ES-I3 (cell line): ENCODE data around the gene CACNG7.
"Not testable (repeated sequence)": the region's sequence is repeated elsewhere in the genome, so short reads cannot be mapped to it uniquely, and the experiment has no call there.

Experiments
- H3K36me3 ChIP-seq: 2 replicates; pipeline ENCODE4 v1.6.1; 2013; ENCODE audit warnings: mild to moderate bottlenecking, low read length, control low read depth, moderate library complexity; ENCODE audit not compliant: insufficient read depth
- H3K4me1 ChIP-seq: 2 replicates; pipeline ENCODE4 v1.6.1; 2013; ENCODE audit warnings: mild to moderate bottlenecking, control low read depth, low read length; ENCODE audit not compliant: insufficient read depth
- H3K9ac ChIP-seq: 2 replicates; pipeline ENCODE4 v1.6.1; 2013; ENCODE audit warnings: low read depth, mild to moderate bottlenecking, low read length, moderate library complexity
- H3K9me3 ChIP-seq: 2 replicates; pipeline ENCODE4 v1.6.1; 2013; ENCODE audit warnings: mild to moderate bottlenecking, low read length, moderate library complexity; ENCODE audit not compliant: control insufficient read depth, insufficient read depth

CACNG7 gene, protein sequence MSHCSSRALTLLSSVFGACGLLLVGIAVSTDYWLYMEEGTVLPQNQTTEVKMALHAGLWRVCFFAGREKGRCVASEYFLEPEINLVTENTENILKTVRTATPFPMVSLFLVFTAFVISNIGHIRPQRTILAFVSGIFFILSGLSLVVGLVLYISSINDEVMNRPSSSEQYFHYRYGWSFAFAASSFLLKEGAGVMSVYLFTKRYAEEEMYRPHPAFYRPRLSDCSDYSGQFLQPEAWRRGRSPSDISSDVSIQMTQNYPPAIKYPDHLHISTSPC

DNA sequence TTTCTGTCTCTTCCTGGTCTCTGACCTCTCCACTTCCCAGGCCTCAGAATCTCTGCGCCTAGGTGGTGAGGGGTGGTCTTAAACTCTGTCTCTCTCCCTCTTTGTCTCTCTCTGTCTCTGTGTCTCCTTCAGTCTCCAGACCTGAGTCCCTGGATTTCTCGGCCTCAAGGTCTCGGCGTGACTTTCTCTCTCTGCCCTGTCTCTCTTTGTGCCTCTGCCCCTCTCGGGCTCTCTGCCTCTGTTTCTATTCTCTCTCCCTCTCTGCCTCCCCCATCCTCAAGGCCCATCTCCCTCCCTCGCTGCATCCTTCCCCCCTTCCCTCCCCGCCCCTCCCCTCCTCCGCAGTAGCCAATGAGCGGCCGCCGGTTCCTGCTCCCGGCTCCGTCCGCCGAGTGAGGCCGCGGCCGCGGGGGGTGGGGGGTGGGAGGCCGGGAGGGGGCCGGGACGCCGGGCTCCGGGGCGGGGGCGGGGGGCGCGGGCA lies at the start of gene CACNG7:
CACNG7 (plus strand) TSS at position 344 of the 481 bp plus-strand sequence. CDS start 3,554 bp downstream, outside the sequence.
- Histone ChIP-seq H3K9me3 (no peaks in the 10 kb centered on the region), H3K4me1 (no peaks in the 10 kb centered on the region; the same call in none of the 2 replicates), H3K36me3 (no peaks in the 10 kb centered on the region), H3K9ac (peak within 1 kb of the TSS; percentile 79)

DNA sequence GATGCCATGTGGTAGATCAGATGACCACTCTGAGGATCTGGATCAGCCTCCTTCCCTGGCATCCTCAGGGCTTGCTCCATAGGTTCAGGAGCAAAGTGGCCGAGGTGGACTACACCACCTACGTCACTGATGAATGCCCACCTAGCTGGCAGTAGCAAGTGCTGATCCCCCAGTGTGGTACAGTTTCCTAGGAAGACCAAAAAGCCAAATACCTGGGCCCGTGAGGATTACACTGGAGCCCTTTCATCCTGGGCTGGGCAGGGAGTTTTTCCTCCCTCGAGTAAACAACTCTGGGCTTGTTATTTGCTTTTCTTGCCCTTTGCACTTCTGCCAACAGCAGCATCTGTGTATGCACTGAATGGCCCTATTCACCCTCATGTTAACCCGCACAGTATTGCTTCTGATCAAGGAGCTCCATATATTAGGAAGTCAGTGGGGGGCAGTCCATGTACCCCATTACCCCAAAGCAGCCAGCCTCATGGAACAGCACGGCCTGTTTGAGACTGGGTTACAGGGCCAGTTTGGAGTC lies 44.7 kb upstream of the CACNG7 start:
- Histone ChIP-seq H3K9ac (no peak overlapping the region), H3K36me3 (no peaks in the 10 kb centered on the region), H3K4me1 (peaks cover 17% of the 10 kb centered on the region), H3K9me3 (no peaks in the 10 kb centered on the region)

DNA sequence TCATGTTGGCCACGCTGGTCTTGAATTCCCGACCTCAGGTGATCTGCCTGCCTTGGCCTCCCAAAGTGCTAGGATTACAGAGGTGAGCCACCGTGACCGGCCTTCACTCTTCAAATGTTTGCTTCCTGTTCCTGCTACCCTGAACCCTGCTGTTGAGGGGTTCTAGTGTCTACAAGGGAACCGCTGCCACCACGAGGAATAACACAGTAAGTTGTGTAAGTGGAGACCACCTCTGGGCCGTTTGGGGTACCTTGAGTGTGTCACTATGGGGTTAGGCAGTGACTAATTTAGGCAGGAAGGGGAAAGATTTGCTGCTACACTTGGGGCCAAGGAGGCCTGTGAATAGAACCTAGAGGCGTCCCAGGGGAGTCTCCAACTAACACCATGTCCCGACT lies 43.6 kb upstream of the CACNG7 start:
- Histone ChIP-seq H3K36me3 (no peaks in the 10 kb centered on the region), H3K4me1 (peaks cover 17% of the 10 kb centered on the region), H3K9ac (peak overlapping the region; percentile 83), H3K9me3 (no peaks in the 10 kb centered on the region)

DNA sequence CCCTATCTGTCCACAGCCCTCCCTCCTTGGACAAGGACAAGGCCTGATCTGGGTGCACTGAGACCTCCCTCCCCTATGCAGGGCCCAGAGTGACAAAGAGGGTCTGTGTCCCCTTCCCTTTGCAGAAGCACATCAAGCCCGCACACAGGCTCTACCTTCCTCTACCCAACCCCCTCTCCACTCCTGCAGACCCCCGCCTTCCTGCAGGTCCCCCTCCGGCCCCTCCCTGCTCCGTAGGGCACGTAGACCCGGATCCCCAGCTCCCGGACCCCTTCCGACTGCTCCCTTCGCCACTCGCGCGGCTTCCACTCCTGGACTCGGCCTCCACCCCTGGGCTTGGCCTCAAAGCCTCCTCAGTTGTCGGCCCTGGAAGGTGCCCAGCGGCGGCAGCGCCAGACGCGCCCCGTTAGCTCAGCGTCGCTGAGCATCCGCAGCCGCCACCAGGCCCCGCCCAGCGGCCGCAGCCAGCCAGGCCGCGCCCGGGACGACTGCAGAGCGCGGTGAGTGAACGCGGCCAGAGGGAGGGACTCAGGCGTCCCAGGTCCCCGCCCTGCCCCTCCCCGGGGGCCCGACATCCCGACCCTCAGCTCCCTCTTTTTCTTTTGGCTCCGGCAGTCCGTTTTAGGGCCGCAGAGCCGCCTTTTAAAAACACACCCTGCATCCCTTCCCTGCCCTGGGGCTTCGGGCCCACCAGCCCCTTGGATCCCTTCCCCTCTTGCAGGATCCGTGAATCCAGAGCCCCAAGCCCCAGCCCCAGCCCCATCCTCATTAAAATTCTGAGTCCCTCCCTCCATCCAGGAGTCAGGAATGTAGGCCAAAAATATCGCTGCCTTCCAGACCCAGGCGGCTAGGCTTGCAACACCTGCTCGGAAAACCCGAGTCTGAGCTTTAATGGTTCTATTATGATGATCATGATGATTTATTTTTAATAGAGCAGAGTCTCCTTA lies 42.9 kb upstream of the CACNG7 start:
- Histone ChIP-seq H3K9me3 (no peaks in the 10 kb centered on the region), H3K9ac (peak overlapping the region; percentile 83), H3K36me3 (no peaks in the 10 kb centered on the region; the same call in none of the 2 replicates)

DNA sequence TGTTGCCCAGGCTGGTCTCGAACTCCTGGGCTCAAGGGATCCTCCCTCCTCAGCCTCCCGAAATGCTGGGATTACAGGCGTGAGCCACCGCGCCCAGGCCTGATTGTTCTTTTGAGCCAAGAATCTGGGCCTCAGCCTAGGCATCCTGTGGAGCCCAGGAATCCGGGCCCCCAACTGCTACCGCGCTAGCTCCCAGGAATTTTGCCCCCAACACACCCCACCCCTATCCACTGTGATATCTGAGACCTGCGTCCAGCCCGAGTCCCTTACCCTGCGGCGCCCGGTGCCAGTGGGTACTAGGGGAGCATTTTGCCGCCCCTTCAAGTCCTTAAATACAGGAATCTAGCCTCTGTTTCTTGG lies 42.2 kb upstream of the CACNG7 start:
- Histone ChIP-seq H3K36me3 (no peaks in the 10 kb centered on the region; the same call in none of the 2 replicates), H3K9ac (peak overlapping the region; percentile 83), H3K4me1 (peaks cover 17% of the 10 kb centered on the region), H3K9me3 (no peaks in the 10 kb centered on the region)

More for the DNA sequence above, 42.9 kb upstream of the CACNG7 start:
- peaks cover 17% of the 10 kb centered on the region for H3K4me1 ChIP-seq

DNA sequence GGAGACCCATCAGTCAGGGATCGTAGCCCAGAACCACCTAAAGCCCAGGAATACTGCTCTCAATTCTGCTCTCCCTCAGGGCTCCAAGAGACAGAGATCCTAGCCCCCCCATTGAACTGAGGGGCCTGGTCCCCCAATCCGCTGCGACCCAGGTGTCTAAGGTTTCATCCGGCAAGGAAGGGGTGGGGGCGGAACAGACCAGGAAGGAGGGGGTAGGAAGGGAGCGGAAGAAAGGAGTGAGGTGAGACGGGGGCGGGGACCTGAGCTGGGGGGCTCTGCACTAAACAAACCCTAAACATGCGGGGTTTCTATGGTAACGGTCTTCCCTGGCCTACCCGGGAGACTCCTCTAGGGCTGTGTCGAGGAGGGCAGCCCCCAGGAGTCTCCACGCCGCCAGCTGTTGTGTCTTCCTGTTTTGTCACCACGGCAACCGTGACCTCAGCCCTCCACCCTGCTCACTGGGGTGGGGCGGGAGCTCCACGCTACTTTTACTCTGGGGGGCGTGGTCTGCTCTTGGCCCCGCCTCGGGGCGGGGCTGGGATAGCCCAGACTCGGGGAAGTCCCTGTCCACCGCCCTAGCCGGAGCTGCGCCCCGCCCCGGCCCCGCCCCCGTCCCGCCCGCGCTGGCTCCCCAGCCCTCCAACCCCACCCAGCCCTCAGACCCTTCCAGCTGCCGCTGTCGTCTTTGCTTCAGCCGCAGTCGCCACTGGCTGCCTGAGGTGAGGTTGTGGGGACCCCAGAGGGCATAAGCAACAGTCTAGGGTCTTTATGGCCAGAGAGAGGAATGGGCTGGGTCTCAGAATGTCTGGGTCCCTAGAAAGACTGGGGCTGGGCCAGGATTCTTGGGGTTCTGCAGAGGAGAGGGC lies 41.6 kb upstream of the CACNG7 start, which contains the start of gene MYADM:
MYADM (plus strand) TSS at position 659 of the 866 bp plus-strand sequence. CDS start 5,647 bp downstream, outside the sequence.
- Histone ChIP-seq H3K4me1 (peaks cover 17% of the 10 kb centered on the region), H3K9me3 (no peaks in the 10 kb centered on the region), H3K36me3 (no peaks in the 10 kb centered on the region; the same call in none of the 2 replicates), H3K9ac (peak within 1 kb of the TSS; percentile 93)

DNA sequence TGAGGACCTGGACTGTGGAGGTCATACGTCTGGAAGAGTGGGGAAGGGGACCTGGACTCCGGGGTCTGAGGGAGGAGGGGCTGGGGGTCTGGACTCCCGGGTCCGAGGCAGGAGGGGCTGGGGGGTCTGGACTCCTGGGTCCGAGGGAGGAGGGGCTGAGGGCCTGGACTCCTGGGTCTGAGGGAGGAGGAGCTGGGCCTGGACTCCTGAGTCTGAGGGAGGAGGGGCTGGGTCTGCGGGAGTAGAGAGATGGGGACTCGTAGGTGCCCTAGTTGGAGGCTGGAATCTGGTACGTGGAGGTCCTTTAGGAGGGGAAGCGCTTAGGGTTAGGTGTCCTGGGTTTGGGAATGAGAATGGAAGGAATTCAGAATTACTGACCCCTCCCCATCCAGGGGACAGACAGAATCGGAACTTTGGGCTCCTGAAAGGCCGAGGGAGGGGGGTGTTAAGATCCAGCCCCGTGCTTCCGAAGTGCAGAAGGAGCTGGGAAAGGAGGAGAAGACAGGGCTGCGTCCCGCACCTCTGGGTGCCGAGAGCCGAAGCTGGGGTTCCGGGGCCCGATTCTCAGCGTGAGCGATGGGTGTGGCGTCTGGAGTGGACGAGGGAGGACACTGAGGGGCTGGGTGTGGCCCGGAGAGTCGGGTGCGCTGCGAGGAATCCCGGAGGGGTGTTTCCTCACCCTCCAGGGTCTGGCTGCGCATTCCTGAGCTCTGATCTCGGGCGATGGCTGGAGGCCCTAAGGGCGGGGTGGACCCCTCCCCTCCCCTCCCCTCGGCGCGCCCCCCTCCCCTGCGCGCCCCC lies 40.8 kb upstream of the CACNG7 start:
- no peaks in the 10 kb centered on the region for H3K9me3 ChIP-seq
- H3K9ac ChIP-seq, result peak overlapping the region; percentile 93
- H3K36me3 ChIP-seq, result no peaks in the 10 kb centered on the region; the same call in none of the 2 replicates
- peaks cover 17% of the 10 kb centered on the region for H3K4me1 ChIP-seq

DNA sequence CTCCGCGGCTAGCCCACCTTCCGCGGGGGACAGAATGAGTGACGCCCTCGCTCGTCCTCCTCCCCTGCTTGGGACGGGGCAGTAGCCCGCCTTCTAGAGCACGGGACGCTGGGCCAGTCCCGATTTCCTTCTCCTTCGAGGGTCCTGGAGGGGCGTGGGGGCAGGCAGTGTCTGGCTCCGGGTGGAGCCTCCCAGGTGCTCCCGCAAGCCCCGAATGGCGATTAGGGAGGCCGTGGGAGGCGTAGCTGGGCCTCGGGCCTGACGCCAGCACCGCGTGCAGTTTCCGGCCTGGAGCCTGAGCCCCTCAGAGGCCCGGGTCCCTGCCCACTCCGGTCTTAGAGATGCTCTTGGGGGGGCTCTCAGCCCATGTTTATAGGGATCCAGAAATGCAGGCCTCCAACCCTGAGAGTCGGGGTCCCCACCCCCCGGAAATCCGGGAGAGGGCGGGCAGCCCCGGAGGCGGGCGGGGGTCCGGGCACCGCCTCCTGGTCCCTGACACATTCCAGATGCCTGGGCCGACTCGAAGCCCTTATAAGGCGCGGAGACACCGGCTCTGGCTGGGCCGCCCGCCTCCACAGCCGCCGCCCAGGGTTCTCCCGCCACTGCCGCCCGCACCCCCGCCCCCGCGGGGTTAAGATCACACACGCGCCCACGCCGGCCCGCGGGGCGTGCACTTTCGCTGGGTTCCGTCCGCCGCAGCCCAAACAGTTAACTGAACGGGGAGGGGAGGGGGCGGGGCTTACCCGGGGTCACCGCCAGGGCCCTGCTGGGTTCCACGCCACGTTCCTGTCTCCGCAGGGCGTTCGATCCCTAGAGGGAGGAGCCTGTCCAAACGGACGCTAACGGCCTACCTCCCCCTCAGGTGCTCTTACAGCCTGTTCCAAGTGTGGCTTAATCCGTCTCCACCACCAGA lies 39.9 kb upstream of the CACNG7 start:
- Histone ChIP-seq H3K4me1 (peaks cover 15% of the 10 kb centered on the region), H3K9me3 (no peaks in the 10 kb centered on the region), H3K9ac (peak overlapping the region; percentile 93), H3K36me3 (peaks cover 6% of the 10 kb centered on the region)

DNA sequence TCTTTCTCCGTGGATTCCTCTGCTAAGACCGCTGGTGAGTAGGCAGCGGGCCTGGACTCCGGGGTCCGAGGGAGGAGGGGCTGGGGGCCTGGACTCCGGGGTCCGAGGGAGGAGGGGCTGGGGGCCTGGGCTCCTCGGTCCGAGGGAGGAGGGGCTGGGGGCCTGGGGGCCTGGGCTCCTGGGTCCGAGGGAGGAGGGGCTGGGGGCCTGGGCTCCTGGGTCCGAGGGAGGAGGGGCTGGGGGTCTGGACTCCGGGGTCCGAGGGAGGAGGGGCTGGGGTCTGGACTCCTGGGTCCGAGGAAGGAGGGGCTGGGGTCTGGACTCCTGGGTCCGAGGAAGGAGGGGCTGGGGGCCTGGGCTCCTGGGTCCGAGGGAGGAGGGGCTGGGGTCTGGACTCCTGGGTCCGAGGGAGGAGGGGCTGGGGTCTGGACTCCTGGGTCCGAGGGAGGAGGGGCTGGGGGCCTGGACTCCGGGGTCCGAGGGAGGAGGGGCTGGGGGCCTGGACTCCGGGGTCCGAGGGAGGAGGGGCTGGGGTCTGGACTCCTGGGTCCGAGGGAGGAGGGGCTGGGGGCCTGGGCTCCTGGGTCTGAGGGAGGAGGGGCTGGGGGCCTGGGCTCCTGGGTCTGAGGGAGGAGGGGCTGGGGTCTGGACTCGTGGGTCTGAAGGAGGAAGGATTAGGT lies 39.1 kb upstream of the CACNG7 start:
- not testable (repeated sequence) for H3K36me3 ChIP-seq, H3K9me3 ChIP-seq, H3K4me1 ChIP-seq
- H3K9ac ChIP-seq, result peak overlapping the region; percentile 93

DNA sequence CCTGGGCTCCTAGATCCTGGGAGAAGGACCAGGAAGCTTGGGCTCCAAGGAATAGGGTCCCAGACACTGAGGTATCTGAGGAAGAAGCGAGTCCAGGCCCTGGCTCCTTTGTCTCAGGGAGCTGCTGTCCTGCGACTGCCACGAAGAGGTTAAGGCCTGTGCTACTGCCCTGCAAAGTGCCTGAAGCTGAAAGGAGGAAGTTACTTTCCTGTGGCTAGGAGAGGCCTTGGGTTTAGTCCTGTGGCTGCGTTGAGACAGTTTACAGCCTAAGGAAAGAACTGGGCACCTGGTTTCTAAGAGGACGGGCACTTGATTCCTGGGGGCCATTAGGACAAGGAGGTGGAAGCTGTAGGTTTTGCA lies 38.6 kb upstream of the CACNG7 start:
- Histone ChIP-seq H3K9me3 (no peaks in the 10 kb centered on the region), H3K36me3 (peaks cover 6% of the 10 kb centered on the region), H3K4me1 (peaks cover 4% of the 10 kb centered on the region), H3K9ac (no peak overlapping the region)

DNA sequence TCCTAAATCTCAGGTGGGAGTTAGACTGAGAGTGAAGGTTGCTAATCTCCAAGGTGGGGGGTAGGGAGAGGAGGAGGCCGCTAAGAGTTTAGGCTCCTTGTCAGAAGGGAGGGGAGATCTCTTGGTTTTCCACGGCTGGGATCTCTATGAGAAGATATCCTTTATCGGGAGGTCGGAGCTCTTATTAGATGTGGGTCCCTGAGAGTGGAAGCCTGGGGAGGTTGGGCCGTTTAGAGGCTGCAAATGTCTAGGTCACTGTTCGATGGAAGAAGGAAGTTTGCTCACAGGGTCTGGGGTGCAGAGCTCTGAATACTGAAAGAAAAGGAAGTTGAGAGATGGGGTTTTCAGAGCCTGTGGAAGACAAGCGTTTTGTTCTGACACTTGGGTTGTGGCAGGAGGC lies 37.6 kb upstream of the CACNG7 start:
- no peaks in the 10 kb centered on the region for H3K4me1 ChIP-seq
- no peaks in the 10 kb centered on the region for H3K9me3 ChIP-seq
- H3K36me3 ChIP-seq, result peaks cover 9% of the 10 kb centered on the region
- no peak overlapping the region for H3K9ac ChIP-seq

DNA sequence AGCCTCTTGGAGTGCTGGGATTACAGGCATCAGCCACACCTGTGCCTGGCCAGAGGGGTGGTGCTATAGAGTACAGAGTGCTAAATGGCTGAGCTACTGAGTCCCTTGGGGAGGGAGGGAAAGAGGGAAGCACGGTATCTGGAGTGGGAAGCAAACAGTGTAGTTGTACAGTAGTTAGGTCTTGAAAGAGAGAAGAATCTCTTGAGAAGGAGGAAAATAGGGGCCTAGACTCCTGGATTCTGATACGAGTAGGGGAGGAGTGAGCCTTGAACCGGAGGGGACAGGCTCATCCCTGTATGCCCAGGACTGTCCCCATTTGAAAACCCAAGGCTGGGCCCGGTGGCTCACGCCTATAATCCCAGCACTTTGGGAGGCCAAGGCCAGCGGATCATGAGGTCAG lies 36.3 kb upstream of the CACNG7 start:
- H3K9me3 ChIP-seq, result no peaks in the 10 kb centered on the region
- no peak overlapping the region for H3K9ac ChIP-seq
- H3K36me3 ChIP-seq, result peaks cover 10% of the 10 kb centered on the region
- H3K4me1 ChIP-seq, result peaks cover 5% of the 10 kb centered on the region; the same call in 1 of the 2 replicates
